KOPT-K1 (cell line): Measurements from ENCODE around the gene LRRFIP1.

Source experiments
- H3K27ac ChIP-seq: fragments of 200-600 bp; sonication (generic); 2 replicates; pipeline ENCODE4 v1.5.1; 2016; ENCODE audit warnings: antibody characterized with exemption, mild to moderate bottlenecking, low read depth, low read length; ENCODE audit not compliant: poor library complexity, severe bottlenecking
- H3K36me3 ChIP-seq: fragments of 200-600 bp; sonication (generic); 2 replicates; pipeline ENCODE4 v1.5.1; 2017; ENCODE audit warnings: antibody characterized with exemption, mild to moderate bottlenecking, low read length, moderate library complexity; ENCODE audit not compliant: insufficient read depth
- H3K9me3 ChIP-seq: fragments of 200-600 bp; sonication (generic); 2 replicates; pipeline ENCODE4 v1.5.1; 2017; ENCODE audit warnings: antibody characterized with exemption, low read length, mild to moderate bottlenecking; ENCODE audit not compliant: insufficient read depth, poor library complexity, severe bottlenecking

LRRFIP1 gene

DNA sequence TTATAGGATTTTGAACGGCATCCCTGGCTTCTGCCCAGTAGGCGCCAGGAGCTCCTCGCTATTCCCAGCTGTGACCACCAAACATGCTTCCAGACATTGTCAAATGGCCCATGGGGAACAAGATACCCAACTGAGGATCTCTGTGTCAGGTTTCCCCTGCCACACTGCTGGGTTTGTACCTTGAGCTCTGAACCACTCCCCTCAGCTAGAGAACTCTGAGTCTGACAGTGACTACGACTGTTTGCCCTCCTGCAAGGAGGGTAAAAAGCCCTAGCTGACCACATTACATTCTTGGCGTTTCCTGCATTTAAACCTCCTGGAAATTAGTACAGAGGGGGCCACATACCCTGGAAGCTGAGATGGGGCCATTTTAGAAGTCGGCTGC is 12.4 kb downstream of the LRRFIP1 start:
- Histone ChIP-seq H3K36me3 (no peaks in the 10 kb centered on the region), H3K27ac (no peak overlapping the region), H3K9me3 (peaks cover 9% of the 10 kb centered on the region)

DNA sequence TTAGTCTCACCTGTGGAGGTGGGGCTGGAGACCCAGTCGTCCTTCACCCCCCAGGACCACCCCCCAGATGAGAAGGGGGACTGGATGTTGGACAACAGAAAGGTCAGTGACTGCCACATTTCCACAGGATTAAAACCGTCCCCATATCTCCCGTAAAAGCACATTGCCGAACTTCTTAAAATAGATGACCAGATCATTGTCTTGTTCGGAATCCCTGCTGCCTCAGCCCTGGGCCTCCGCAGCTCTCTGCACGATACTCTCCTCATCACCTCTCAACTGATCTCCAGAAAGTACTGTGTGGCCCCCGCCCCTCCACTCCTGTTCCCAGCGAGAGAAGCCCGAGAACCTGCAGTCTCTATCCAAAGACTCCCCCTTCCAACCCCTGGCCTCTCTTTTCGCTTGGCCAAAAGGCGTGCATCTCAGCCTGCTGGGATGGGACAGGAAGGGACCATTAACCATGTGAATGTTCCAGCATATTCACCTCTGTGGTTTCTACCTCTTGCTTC is 13.2 kb downstream of the LRRFIP1 start:
- Histone ChIP-seq H3K9me3 (peaks cover 9% of the 10 kb centered on the region), H3K36me3 (no peaks in the 10 kb centered on the region), H3K27ac (no peak overlapping the region)

DNA sequence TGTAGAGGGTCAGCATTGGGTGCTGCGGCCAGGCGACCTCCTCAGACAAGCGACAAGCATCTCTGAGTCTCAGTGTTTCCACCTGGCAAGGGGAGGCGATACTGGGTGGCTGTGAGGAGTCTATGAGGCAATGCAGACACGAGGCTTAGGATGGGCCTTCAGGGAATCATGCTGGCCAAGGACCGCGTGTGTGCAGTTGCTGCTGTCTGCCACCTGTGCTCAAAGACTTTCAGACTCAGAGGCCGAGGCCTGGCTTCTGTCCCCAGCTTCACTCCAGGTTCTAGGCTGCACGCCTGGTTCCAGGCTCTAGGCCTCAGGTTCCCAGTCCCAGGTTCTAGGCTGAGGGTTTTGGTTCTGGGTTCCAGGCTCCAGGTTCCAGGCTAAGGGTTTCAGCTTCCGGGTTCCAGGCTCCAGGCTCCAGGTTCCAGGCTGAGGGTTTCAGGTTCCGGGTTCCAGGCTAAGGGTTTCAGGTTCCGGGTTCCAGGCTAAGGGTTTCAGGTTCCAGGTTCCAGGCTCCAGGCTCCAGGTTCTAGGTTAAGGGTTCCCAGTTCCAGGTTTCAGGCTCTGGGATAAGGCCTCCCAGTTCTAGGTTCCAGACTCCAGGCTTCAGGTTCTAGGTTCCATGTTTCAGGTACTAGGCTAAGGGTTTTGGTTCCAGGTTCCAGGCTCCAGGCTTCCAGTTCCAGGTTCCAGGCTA is 14.8 kb downstream of the LRRFIP1 start:
- Histone ChIP-seq H3K36me3 (no peaks in the 10 kb centered on the region), H3K9me3 (peaks cover 3% of the 10 kb centered on the region), H3K27ac (no peak overlapping the region)

DNA sequence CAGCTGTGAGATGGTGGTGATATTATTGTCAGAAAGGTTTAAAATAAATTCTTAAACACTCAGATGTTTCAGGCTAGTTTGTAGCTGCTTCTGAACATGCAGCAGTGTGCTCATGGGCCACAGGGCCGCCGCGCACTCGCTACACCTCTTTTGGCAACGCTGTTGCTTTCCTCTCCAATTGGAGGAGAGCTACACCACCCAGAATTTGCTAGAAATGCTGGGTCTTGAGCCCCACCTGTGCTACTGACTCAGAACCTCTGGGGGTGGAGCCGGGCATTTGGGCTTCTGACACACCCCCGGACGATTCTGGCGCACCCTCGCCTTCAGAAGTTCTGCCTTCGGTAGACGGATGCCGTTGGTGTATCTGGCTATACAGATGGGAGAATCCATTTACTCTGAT is 15.7 kb downstream of the LRRFIP1 start:
- Histone ChIP-seq H3K36me3 (no peaks in the 10 kb centered on the region), H3K27ac (no peak overlapping the region), H3K9me3 (peaks cover 3% of the 10 kb centered on the region)

DNA sequence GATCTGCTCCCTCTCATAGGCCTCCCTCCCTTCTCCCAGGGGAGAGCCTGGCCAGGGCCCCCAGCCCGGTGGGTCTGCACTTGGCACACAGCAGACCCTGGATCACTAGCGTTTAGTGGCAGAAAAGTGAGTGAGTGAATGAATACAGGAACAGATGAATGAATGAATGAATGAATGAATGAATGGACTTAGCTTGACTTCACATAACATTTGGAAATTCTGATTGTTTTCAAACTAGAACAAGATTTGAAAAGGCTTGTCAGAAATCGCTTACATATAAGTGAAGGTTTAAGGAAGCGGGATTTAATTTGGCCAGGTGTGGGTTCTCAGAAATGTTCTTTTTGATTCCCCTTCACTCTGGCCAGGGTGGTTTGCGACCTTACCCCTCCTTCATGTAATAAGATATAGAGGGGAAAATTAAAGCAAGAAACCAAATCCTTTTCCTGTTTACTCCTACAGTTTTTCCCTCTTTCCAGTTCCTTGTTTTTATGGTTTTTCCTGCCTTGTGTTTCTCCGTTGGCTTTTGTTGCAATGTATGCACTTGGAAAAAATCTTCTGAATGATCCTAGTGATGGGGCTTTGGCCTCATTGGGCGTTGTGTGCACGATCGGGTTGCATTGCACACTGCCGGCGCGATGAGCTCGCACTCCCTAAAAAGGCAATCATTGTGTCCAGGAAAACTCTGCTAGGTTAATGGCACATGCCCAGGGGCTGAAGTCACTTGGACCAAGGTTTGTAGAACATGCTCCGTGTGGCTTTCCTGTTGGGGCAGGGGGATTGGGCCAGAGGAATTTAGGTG is 16.4 kb downstream of the LRRFIP1 start:
- Histone ChIP-seq H3K9me3 (peaks cover 3% of the 10 kb centered on the region), H3K36me3 (no peaks in the 10 kb centered on the region), H3K27ac (no peak overlapping the region)

DNA sequence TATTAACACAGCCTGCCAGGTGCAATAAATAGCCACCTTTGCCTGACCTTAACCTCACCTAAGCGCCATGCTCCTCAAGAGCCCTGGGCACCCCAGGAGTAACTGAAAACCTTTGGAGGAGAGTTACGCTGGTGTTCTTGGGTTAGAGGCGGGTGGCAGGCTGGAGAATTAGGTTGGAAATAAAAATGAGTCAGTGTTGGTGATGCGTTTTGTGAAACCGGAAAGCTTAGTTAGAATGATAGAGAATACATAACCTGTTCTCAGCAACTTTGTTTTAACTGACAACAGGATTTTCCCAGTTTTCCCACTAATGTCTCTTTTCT is 17.0 kb downstream of the LRRFIP1 start:
- Histone ChIP-seq H3K36me3 (no peaks in the 10 kb centered on the region), H3K9me3 (peaks cover 3% of the 10 kb centered on the region), H3K27ac (no peak overlapping the region)

DNA sequence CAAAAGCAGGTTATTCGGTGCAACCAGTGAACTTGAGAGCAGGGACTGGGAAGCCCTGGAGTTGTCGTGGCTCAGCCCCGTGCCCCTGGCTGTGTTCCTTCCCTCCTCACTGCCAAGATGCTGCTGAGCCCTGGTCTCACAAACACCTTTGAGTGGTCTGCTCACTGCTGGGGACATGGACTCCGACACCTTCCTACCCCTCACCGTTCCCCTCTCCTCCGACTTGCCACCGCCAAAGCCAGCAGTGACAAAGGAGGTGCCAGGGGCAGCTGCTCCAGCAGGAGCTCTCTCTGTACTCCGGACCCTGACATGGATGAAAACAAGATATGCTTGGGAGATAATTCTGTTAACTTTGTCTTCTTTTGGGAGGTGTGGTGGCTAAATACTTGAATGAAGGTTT is 17.9 kb downstream of the LRRFIP1 start:
- H3K27ac ChIP-seq, result no peak overlapping the region
- no peaks in the 10 kb centered on the region for H3K36me3 ChIP-seq
- H3K9me3 ChIP-seq, result peaks cover 3% of the 10 kb centered on the region

DNA sequence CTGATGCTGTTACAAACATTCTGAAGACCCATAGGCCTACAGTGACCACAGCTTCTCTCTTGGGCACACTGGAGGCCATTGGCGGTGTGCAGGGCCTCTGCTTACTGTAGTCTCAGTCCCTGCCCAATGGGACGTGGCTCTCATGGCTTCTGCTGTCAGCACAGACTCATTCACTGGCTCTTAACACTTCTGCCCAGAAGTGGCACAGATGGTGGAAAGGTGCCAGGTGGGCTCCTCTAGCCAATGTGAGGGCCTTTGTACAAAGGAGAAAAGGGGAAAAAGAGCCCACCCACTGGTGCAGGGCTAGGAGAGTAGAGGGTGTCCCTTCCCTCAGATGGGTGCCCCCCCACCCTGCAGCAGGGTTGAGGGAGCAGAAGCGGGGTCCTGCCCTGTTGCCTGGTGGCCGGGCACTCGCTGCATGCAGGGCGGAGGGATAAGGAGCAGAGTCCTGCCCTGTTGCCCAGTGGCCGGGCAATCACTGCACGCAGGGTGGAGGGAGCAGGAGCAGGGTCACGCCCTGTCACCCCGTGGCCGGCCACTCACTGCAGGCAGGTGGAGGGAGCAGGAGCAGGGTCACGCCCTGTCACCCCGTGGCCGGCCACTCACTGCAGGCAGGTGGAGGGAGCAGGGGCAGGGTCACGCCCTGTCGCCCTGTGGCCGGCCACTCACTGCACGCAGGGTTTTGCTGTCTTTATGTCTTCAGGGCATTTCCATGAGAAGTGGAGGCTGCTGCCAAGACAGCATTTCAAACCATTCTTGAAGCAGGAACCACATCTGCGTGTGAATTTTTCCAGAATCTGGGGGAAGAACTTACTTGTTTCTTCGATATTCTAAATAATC is 20.0 kb downstream of the LRRFIP1 start:
- H3K36me3 ChIP-seq, result no peaks in the 10 kb centered on the region
- H3K9me3 ChIP-seq, result peaks cover 9% of the 10 kb centered on the region
- no peak overlapping the region for H3K27ac ChIP-seq

DNA sequence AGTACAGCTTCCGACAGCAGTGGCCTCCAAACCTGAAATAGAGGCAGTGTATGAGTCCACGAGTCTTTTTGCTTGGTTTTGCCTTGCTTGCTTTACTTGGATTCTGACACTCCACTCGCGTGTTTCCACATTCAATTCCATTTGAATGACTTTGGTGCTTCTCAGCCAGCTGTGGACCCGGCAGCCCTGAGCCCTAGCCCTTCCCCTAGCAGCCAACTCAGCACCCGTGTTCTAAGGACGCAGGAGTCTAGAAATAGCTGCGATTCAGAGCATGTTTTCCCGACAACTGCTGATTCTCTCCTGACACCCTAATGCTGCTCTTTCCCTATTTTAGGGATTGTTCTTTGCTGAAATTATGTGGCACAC is 20.6 kb downstream of the LRRFIP1 start:
- Histone ChIP-seq H3K27ac (no peak overlapping the region), H3K9me3 (peaks cover 14% of the 10 kb centered on the region), H3K36me3 (no peaks in the 10 kb centered on the region)

DNA sequence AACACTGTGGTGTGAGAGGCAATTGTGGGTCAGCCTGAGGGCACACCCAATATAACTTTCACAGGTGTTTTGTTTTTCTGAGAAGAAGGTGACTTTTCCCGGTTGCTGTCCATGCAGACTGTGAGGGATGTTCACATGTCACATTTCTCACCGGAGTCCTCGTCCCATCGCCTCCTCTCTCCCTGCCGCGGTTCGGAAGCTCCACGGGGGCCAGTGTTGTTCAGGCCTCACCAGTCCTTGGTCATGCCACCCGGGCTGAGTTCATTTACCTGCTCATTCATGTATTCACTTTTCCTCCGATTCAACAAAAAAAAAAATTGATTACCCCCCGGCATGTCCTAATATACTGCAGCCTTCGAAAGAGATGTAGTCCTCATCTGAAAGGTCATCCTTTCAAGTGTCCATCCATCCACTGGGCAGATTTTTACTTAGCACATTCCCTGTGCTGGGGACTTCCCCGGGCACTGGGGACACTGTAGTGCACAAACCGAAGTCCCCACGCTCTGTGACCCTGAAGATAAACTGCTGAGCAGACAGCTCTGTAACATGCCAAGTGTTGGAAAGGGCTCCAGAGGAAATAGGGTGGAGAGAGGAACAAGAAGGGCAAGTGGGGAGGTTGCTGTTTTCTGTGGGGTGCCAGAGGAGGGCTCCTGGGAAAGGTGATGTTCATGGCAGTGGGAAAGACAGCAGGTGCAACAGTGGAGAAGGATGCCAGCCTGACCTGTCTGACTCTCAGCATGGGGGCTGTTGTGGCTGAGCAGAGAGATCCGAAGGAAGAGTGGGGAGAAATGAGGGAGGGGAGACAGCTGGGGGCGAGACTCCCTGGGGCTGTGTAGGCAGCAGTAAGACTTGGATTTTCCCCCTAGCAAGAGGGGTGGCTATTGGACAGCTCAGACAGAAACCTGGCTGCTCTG is 22.4 kb downstream of the LRRFIP1 start:
- H3K27ac ChIP-seq, result no peak overlapping the region
- H3K9me3 ChIP-seq, result peaks cover 17% of the 10 kb centered on the region
- H3K36me3 ChIP-seq, result no peaks in the 10 kb centered on the region

DNA sequence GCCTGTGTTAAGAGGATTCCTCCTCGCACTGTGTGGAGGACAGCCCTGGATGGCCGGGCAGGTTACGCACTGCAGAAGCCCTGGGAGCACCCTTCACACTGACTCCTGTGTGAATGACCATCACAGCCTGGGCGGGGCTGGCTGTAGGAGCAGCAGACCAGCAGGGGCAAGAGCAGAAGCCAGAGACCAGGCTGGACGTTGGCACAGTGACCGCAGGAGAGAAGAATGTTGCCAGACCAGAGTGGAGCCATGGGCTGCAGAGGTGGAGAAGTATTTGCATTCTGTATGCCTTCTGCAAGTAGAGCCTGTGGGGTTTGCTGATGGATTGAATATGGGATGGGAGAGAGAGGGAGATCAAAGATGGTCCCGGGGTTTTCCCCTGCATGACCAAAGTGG is 23.1 kb downstream of the LRRFIP1 start:
- H3K9me3 ChIP-seq, result peaks cover 17% of the 10 kb centered on the region
- H3K27ac ChIP-seq, result no peak overlapping the region
- H3K36me3 ChIP-seq, result no peaks in the 10 kb centered on the region

DNA sequence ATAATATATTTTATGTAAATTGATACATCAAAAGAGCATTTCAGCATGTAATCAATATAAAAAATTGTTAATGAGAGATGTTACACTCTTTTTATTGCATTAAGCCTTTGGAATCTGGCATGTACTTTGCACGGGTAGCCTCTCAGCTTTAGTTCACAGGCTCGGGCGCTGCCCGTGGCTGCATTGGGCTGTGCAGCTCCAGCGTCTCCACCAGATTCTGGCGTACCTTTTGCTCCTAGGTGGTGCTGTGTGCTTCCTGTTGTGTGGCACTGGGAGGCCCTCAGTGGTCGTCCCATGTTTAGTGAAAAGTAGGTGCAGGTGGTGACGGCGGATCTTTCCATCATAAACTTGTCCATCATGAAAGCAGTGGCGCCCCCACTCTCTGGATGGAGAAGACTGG is 24.4 kb downstream of the LRRFIP1 start:
- H3K27ac ChIP-seq, result no peak overlapping the region
- H3K9me3 ChIP-seq, result peaks cover 17% of the 10 kb centered on the region
- H3K36me3 ChIP-seq, result no peaks in the 10 kb centered on the region

DNA sequence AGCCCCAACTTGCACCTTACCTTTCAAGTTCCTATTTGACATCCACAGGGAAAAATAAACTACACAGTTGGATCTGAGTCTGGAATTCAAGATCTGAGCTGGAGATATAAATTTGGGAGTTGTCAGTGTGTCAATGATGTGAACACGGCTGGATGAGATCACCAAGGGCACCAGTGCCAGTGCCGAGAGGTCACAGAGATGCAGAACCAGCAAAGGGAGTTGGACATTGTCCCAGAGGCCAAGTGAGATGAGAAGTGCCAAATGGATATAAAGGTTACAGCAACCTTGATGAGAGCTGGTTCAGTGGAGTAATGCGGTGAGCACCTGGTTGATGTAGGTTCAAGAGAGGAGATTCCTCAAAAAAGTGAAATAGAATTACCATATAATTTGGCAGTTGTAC is 24.8 kb downstream of the LRRFIP1 start:
- H3K9me3 ChIP-seq, result peaks cover 17% of the 10 kb centered on the region
- no peak overlapping the region for H3K27ac ChIP-seq
- H3K36me3 ChIP-seq, result no peaks in the 10 kb centered on the region

DNA sequence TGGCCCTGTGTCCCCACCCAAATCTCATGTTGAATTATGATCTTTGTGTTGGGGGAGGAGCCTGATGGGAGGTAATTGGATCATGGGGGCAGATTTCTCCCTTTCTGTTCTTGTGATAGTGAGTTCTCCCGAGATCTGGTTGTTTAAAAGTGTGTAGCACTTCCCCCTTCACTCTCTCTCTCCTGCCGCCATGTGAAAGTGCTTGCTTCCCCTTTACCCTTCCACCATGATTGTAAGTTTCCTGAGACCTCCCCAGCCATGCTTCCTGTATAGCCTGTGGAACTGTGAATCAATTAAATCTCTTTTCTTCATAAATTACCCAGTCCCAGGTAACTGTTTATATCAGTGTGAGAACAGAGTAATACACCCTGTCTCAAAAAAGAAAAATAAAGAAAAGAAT is 25.5 kb downstream of the LRRFIP1 start:
- Histone ChIP-seq H3K9me3 (peaks cover 17% of the 10 kb centered on the region), H3K27ac (no peak overlapping the region), H3K36me3 (no peaks in the 10 kb centered on the region)
